Hepatocyte (in vitro differentiated cells): ENCODE results near the gene CSPG5. TPM values are rescaled to one million over a fixed set of nuclear protein-coding genes. Genes with fewer than 3 reads are reported as not detected.

Source experiments
- DNase-seq: peaks from one replicate; pipeline ENCODE4 v3.0.0-alpha.2; 2016; ENCODE audit warnings: low spot score
- H2AFZ ChIP-seq: fragments of 200-600 bp; sonication (generic); 2 replicates; pipeline ENCODE4 v1.6.0; 2016; ENCODE audit warnings: antibody characterized with exemption, mild to moderate bottlenecking
- H3K27ac ChIP-seq: fragments of 200-600 bp; sonication (generic); 2 replicates; pipeline ENCODE4 v1.5.1; 2016; ENCODE audit warnings: mild to moderate bottlenecking
- H3K27me3 ChIP-seq: fragments of 200-600 bp; sonication (generic); 2 replicates; pipeline ENCODE4 v1.6.1; 2016
- H3K36me3 ChIP-seq: fragments of 200-600 bp; sonication (generic); replicated peaks from 2 replicates; pipeline ENCODE4 v1.5.1; 2016; ENCODE audit warnings: low read depth; ENCODE audit not compliant: insufficient read depth
- H3K4me1 ChIP-seq: fragments of 200-600 bp; sonication (generic); 2 replicates; pipeline ENCODE4 v1.5.1; 2016; ENCODE audit warnings: mild to moderate bottlenecking, moderate library complexity; ENCODE audit not compliant: insufficient read depth
- H3K4me2 ChIP-seq: fragments of 200-600 bp; sonication (generic); 2 replicates; pipeline ENCODE4 v1.6.0; 2016
- H3K4me3 ChIP-seq: fragments of 200-600 bp; sonication (generic); 2 replicates; pipeline ENCODE4 v1.5.1; 2016; ENCODE audit warnings: mild to moderate bottlenecking
- H3K79me2 ChIP-seq: fragments of 200-600 bp; sonication (generic); 2 replicates; pipeline ENCODE4 v1.6.0; 2017; ENCODE audit warnings: mild to moderate bottlenecking
- H3K9me2 ChIP-seq: fragments of 200-600 bp; sonication (generic); replicated peaks from 2 replicates; pipeline ENCODE4 v1.6.0; 2017; ENCODE audit warnings: mild to moderate bottlenecking; ENCODE audit not compliant: insufficient read depth
- H3K9me3 ChIP-seq: fragments of 200-600 bp; sonication (generic); 2 replicates; pipeline ENCODE4 v1.5.1; 2016; ENCODE audit warnings: low read depth, mild to moderate bottlenecking
- H4K20me1 ChIP-seq: fragments of 200-600 bp; sonication (generic); 2 replicates; pipeline ENCODE4 v1.6.0; 2016; ENCODE audit warnings: mild to moderate bottlenecking; ENCODE audit not compliant: insufficient read depth, poor library complexity, severe bottlenecking
- EZH2 ChIP-seq: fragments of 200-600 bp; sonication (generic); IDR thresholded peaks from 2 replicates; pipeline ENCODE4 v1.6.1; 2016; ENCODE audit warnings: antibody characterized with exemption, mild to moderate bottlenecking, borderline replicate concordance
- EZH2phosphoT487 ChIP-seq: fragments of 200-600 bp; sonication (generic); IDR thresholded peaks from one replicate; pipeline ENCODE4 v1.6.1; 2018; ENCODE audit warnings: antibody characterized with exemption, mild to moderate bottlenecking, low read depth, moderate library complexity; ENCODE audit not compliant: unreplicated experiment, severe bottlenecking
- WGBS: methylation state at CpG from one replicate; pipeline ENCODE4 v1.1.6; 2016; ENCODE audit warnings: low lambda C conversion rate; ENCODE audit errors: missing lambda C conversion rate; 5-methylcytosine and 5-hydroxymethylcytosine counted together
- polyA plus RNA-seq: library from polyadenylated mRNA; unstranded; fragments of >200 nt; fragmentation: Nextera tagmentation; extraction: Ambion mirVana; gene quantifications from 2 replicates; pipeline ENCODE4 v1.2.1, GENCODE V29; 2016
- total RNA-seq: library from RNA; depleted of rRNA; stranded (reverse); fragments of >200 nt; gene quantifications from 2 replicates; pipeline ENCODE4 v1.2.3, GENCODE V29; 2014
- TF ChIP-seq, protein P1 (sequence below): fragments of 200-600 bp; sonication (generic); IDR thresholded peaks from 2 replicates; pipeline ENCODE4 v1.5.1; 2016; ENCODE audit warnings: antibody characterized with exemption, mild to moderate bottlenecking; ENCODE audit not compliant: poor library complexity

CSPG5 gene
- total and polyA plus RNA-seq, 2 experiments from 2014 or later, result 0.34 to 0.47 TPM

DNA sequence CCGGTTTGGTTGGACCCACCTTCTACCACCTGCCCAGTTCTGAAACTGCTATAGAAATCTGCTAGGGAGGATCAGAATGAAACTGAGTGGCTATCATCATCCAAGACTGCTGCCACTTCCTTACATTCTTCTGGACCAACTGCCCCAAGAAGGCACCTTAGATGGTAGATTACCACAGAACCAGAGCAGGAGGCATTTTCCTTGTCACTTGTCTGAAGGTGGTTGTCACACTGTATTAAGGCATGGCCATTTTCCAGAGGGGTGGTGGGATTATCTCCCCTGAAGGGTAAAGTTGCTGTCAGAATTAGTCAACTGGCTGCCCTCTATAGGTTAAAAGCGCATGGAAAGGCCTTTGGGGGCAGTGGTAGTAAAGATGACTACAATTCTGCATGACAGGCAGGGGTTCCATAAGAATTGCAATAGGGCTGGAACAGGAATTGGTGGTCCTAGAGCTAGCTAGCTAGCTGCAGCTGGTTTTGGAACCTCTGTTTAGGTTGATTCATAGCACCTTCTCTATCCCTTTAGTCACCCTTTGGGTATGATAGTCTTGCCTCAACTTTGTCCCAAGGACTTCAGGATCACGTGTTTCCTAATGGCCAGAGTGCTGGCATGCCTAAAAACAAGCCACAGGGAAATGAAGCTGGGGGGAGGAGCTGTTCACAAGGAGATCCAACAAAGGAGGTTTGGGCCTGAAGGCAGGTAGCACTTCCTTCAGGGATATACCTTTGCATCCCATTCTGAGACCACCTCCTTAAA is 4.8 kb upstream of the CSPG5 start:
- no peaks in the 10 kb centered on the region for H3K9me2 ChIP-seq
- WGBS, result 79% methylated on average over 3 of the region's 3 CpGs
- TF ChIP-seq EZH2 (no peak), EZH2phosphoT487 (no peak)
- TF ChIP-seq, protein P1, sequence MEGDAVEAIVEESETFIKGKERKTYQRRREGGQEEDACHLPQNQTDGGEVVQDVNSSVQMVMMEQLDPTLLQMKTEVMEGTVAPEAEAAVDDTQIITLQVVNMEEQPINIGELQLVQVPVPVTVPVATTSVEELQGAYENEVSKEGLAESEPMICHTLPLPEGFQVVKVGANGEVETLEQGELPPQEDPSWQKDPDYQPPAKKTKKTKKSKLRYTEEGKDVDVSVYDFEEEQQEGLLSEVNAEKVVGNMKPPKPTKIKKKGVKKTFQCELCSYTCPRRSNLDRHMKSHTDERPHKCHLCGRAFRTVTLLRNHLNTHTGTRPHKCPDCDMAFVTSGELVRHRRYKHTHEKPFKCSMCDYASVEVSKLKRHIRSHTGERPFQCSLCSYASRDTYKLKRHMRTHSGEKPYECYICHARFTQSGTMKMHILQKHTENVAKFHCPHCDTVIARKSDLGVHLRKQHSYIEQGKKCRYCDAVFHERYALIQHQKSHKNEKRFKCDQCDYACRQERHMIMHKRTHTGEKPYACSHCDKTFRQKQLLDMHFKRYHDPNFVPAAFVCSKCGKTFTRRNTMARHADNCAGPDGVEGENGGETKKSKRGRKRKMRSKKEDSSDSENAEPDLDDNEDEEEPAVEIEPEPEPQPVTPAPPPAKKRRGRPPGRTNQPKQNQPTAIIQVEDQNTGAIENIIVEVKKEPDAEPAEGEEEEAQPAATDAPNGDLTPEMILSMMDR, result no peak
- H3K4me1 ChIP-seq, result no peaks in the 10 kb centered on the region
- H3K4me2 ChIP-seq, result no peak overlapping the region
- H3K4me3 ChIP-seq, result no peak overlapping the region
- H3K36me3 ChIP-seq, result no peaks in the 10 kb centered on the region
- DNase-seq, result no peak
- no peaks in the 10 kb centered on the region for H3K9me3 ChIP-seq
- H4K20me1 ChIP-seq, result no peaks in the 10 kb centered on the region
- H3K27ac ChIP-seq, result no peak overlapping the region
- H3K79me2 ChIP-seq, result no peaks in the 10 kb centered on the region
- H2AFZ ChIP-seq, result no peak overlapping the region
- H3K27me3 ChIP-seq, result peaks cover 17% of the 10 kb centered on the region

DNA sequence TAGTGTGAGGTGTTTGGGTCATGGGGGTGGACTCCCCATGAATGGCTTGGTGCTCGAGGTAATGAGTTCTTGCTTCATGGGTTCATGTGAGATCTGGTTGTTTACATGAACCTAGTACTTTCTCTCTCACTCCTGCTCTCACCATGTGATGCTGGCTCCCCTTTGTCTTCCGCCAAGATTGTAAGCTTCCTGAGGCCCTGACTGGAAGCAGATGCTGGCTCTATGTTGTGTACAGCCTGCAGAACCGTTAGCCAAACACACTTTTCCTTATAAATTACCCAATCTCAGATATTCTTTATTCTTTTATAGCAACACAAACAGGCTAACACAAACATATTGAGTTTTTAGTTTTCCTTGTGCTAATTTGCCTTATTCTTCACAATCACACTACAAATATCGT is 3.2 kb upstream of the CSPG5 start:
- Histone ChIP-seq H4K20me1 (no peaks in the 10 kb centered on the region), H3K79me2 (no peaks in the 10 kb centered on the region), H2AFZ (no peak overlapping the region), H3K4me1 (peaks cover 5% of the 10 kb centered on the region), H3K27me3 (peaks cover 26% of the 10 kb centered on the region), H3K9me3 (no peaks in the 10 kb centered on the region), H3K4me2 (no peak overlapping the region), H3K4me3 (no peak overlapping the region), H3K27ac (no peak overlapping the region), H3K36me3 (no peaks in the 10 kb centered on the region), H3K9me2 (no peaks in the 10 kb centered on the region)
- TF ChIP-seq EZH2phosphoT487 (no peak), EZH2 (no peak)
- TF ChIP-seq, protein P1, result no peak
- no peak for DNase-seq
- 87% methylated on average over 4 of the region's 4 CpGs for WGBS

DNA sequence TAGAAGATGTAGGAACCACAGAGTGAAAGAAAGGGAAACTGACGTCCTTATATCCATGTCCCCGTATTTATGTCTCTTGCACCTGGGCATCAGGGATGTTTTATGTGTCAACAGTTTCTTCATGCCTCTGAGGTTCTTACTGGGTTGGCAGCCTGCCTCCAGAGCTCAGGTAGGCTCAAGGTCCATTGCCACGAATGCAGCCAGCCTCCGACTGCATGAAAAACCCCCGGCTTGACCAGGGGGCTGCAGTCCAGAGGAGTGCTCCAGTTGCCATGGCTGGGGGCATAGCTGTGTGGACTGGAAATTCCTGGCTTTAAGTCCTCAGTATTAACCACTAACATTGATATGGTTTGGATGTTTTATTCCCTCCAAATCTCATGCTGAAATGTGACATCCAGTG is 2.8 kb upstream of the CSPG5 start:
- Histone ChIP-seq H3K27me3 (peaks cover 29% of the 10 kb centered on the region), H3K4me3 (no peak overlapping the region), H3K4me2 (no peak overlapping the region), H3K27ac (no peak overlapping the region), H3K9me2 (no peaks in the 10 kb centered on the region), H3K79me2 (no peaks in the 10 kb centered on the region), H4K20me1 (no peaks in the 10 kb centered on the region), H3K4me1 (peaks cover 5% of the 10 kb centered on the region), H3K9me3 (no peaks in the 10 kb centered on the region), H3K36me3 (no peaks in the 10 kb centered on the region), H2AFZ (no peak overlapping the region)
- DNase-seq, result no peak
- TF ChIP-seq EZH2 (no peak), EZH2phosphoT487 (no peak)
- TF ChIP-seq, protein P1, result no peak
- 81% methylated on average over 5 of the region's 5 CpGs for WGBS
